ENCODE measurements around the gene MUC3A. TPM values are rescaled to one million over a fixed set of nuclear protein-coding genes. Genes with fewer than 3 reads are reported as not detected.
A peak's percentile ranks its signal among the peaks of the same experiment; 100 is the strongest.
"Not testable (repeated sequence)": the region's sequence is repeated elsewhere in the genome, so short reads cannot be mapped to it uniquely, and the experiment has no call there.

Gene MUC3A
- total RNA-seq, 6 experiments from 2014 or later, result 3.2 to 12.8 (median 8.9) TPM

DNA sequence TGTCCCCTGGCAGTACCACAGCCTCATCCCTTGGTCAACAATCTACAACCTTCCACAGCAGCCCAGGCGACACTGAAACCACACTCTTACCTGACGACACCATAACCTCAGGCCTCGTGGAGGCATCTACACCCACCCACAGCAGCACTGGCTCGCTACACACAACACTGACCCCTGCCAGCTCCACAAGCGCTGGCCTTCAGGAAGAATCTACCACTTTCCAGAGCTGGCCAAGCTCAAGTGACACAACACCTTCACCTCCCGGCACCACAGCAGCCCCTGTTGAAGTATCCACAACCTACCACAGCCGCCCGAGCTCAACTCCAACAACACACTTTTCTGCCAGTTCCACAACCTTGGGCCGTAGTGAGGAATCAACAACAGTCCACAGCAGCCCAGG is 50.0 kb downstream of the MUC3A start:
- H3K4me3 ChIP-seq; DNase-seq; H3K27me3 ChIP-seq; H3K36me3 ChIP-seq; intact Hi-C loops (cut with DNase I); H3K27ac ChIP-seq; H3K4me1 ChIP-seq; H3K9me3 ChIP-seq: not testable (repeated sequence)
- ATAC-seq, result peak in 2 of 4 donors; percentile 48 to 55
- WGBS (ENCODE audit: insufficient coverage, low coverage, low lambda C conversion rate, missing lambda C conversion rate), result no CpG with 5 or more reads among the region's 9 CpGs

DNA sequence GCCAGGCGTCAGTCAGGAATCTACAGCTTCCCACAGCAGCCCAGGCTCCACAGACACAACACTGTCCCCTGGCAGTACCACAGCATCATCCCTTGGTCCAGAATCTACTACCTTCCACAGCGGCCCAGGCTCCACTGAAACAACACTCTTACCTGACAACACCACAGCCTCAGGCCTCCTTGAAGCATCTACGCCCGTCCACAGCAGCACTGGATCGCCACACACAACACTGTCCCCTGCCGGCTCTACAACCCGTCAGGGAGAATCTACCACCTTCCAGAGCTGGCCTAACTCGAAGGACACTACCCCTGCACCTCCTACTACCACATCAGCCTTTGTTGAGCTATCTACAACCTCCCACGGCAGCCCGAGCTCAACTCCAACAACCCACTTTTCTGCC is 50.7 kb downstream of the MUC3A start:
- H3K4me3 ChIP-seq; intact Hi-C loops (cut with DNase I); H3K4me1 ChIP-seq; H3K36me3 ChIP-seq; H3K9me3 ChIP-seq; H3K27ac ChIP-seq; H3K27me3 ChIP-seq: not testable (repeated sequence)
- DNase-seq (peak in 1 of 3 donors; percentile 60), ATAC-seq (peak in 1 of 4 donors; percentile 50)
- WGBS (ENCODE audit: insufficient coverage, low coverage, low lambda C conversion rate, missing lambda C conversion rate), result 81% methylated on average over 8 of the region's 10 CpGs

DNA sequence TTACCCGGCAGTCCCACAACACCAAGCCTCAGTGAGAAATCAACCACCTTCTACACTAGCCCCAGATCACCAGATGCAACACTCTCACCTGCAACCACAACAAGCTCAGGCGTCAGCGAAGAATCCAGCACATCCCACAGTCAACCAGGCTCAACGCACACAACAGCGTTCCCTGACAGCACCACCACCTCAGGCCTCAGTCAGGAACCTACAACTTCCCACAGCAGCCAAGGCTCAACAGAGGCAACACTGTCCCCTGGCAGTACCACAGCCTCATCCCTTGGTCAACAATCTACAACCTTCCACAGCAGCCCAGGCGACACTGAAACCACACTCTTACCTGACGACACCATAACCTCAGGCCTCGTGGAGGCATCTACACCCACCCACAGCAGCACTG is 53.0 kb downstream of the MUC3A start:
- H3K27ac ChIP-seq; H3K36me3 ChIP-seq; H3K4me1 ChIP-seq; DNase-seq; H3K9me3 ChIP-seq; H3K4me3 ChIP-seq; H3K27me3 ChIP-seq; ATAC-seq; intact Hi-C loops (cut with DNase I): not testable (repeated sequence)
- 65% methylated on average over 2 of the region's 8 CpGs for WGBS (ENCODE audit: insufficient coverage, low coverage, low lambda C conversion rate, missing lambda C conversion rate)

DNA sequence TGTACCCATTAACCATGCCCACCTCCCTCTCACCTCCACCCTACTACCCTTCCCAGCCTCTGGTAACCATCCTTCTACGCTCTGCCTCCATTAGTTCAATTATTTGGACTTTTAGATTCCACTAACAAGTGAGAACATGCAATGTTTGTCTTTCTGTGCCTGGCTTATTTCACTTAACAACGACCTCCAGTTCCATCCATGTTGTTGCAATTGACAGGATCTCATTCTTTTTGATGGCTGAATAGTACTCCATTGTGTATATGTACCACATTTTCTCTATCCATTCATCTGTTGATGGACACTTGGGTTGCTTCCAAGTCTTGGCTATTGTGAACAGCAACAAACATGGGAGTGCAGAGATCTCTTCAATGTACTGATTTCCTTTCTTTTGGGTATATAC is 58.0 kb downstream of the MUC3A start:
- DNase-seq; H3K9me3 ChIP-seq; intact Hi-C loops (cut with DNase I); H3K36me3 ChIP-seq; H3K27me3 ChIP-seq; ATAC-seq; H3K4me1 ChIP-seq; H3K27ac ChIP-seq; H3K4me3 ChIP-seq: not testable (repeated sequence)
- 55% methylated on average over 2 of the region's 2 CpGs for WGBS (ENCODE audit: insufficient coverage, low coverage, low lambda C conversion rate, missing lambda C conversion rate)

DNA sequence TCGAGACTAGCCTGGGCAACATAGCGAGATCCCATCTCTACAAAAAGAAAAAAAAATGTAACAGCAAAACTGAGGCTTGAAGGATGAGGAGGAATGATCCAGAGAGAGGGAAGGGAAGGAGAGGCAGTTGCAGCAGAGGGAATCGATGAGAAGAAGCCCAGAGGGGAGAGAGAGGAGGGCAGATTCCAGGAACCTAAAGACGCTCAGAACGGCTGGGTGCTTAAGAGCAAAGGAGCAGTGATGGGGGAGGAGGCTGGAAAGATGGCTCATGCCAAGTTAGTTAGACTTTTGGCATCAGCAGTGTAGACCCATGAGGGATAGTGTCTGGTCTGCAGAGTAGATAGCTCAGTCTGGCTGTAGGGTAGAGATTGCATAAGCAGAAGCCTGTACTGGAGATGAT is 60.3 kb downstream of the MUC3A start:
- TF ChIP-seq POLR2A (IDR thresholded peaks at IDR 0.05), result no peak
- TF ChIP-seq, protein P1, sequence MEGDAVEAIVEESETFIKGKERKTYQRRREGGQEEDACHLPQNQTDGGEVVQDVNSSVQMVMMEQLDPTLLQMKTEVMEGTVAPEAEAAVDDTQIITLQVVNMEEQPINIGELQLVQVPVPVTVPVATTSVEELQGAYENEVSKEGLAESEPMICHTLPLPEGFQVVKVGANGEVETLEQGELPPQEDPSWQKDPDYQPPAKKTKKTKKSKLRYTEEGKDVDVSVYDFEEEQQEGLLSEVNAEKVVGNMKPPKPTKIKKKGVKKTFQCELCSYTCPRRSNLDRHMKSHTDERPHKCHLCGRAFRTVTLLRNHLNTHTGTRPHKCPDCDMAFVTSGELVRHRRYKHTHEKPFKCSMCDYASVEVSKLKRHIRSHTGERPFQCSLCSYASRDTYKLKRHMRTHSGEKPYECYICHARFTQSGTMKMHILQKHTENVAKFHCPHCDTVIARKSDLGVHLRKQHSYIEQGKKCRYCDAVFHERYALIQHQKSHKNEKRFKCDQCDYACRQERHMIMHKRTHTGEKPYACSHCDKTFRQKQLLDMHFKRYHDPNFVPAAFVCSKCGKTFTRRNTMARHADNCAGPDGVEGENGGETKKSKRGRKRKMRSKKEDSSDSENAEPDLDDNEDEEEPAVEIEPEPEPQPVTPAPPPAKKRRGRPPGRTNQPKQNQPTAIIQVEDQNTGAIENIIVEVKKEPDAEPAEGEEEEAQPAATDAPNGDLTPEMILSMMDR (IDR thresholded peaks at IDR 0.05), result no peak
- ATAC-seq (no peak), DNase-seq (no peak)
- WGBS (ENCODE audit: insufficient coverage, low coverage, low lambda C conversion rate, missing lambda C conversion rate), result 63% methylated on average over 5 of the region's 5 CpGs
- Histone ChIP-seq H3K4me1 (no peaks in the 10 kb centered on the region), H3K27me3 (no peaks in the 10 kb centered on the region), H3K4me3 (no peak overlapping the region), H3K27ac (no peak overlapping the region), H3K9me3 (no peaks in the 10 kb centered on the region), H3K36me3 (no peaks in the 10 kb centered on the region)
- intact Hi-C loops (cut with DNase I), result no loop called here

DNA sequence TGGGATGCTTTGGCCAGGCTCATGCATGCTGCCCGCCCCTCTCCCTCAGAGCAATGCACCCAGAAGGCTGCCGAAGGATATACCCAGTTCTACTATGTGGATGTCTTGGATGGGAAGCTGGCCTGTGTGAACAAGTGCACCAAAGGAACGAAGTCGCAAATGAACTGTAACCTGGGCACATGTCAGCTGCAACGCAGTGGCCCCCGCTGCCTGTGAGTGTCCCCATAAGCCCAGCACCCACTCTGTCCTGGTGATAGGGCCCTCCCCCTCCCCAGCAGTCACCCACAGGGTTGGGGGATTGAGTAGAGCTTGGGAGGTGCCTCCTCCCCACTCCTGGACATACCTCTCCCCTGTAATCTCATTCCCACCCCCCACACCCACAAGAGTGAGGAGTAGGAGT is 63.6 kb downstream of the MUC3A start:
- 60% methylated on average over 1 of the region's 6 CpGs for WGBS (ENCODE audit: insufficient coverage, low coverage, low lambda C conversion rate, missing lambda C conversion rate)
- DNase-seq (no peak), ATAC-seq (no peak)
- Histone ChIP-seq H3K36me3 (no peaks in the 10 kb centered on the region), H3K4me3 (no peak overlapping the region), H3K27ac (no peak overlapping the region), H3K9me3 (no peaks in the 10 kb centered on the region), H3K4me1 (no peaks in the 10 kb centered on the region), H3K27me3 (no peaks in the 10 kb centered on the region)
- intact Hi-C loops (cut with DNase I), result no loop called here
- TF ChIP-seq, protein P1 (IDR thresholded peaks at IDR 0.05), result no peak
- no peak for TF ChIP-seq POLR2A (IDR thresholded peaks at IDR 0.05)

DNA sequence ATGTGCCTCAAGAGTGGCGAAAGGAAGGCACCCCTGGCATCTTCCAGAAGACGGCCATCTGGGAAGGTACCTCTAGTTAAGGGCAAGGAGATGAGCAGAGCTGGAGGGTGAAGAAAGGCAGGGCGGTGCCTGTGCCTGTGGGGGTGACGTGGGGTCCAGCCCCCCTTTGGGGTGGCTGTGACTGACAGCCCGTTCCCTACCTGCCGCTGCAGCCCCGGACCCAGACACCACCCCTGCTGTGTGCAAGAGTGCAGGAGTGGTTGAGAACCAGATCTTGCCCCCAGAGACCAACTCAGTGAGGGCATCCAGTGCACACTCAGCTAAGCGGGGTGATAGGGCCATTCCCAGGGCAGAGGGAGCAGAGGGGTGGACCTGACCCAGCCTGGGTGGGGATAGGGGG is 66.3 kb downstream of the MUC3A start:
- intact Hi-C loops (cut with DNase I), result no loop called here
- DNase-seq (no peak), ATAC-seq (no peak)
- WGBS (ENCODE audit: insufficient coverage, low coverage, low lambda C conversion rate, missing lambda C conversion rate), result 92% methylated on average over 2 of the region's 8 CpGs
- H3K4me1 ChIP-seq, result no peaks in the 10 kb centered on the region
- no peaks in the 10 kb centered on the region for H3K36me3 ChIP-seq
- TF ChIP-seq, protein P1 (IDR thresholded peaks at IDR 0.05), result no peak
- no peak for TF ChIP-seq POLR2A (IDR thresholded peaks at IDR 0.05)
- no peaks in the 10 kb centered on the region for H3K9me3 ChIP-seq
- H3K4me3 ChIP-seq, result no peak overlapping the region
- H3K27me3 ChIP-seq, result no peaks in the 10 kb centered on the region
- H3K27ac ChIP-seq, result no peak overlapping the region

Data from right lobe of liver (tissue), 6 donors.